SK-N-SH treated with all-trans-retinoic acid at 6 μM for 48 hours (cell line): ENCODE data around the gene ASCC1.

Experiments
- ARNTL ChIP-seq: fragments of 450-650 bp; formaldehyde crosslinking; IDR thresholded peaks from 2 replicates; pipeline ENCODE4 v1.5.0; 2020; ENCODE audit warnings: low read depth, mild to moderate bottlenecking, moderate library complexity, borderline replicate concordance
- CSDC2 ChIP-seq: fragments of 250-450 bp; sonication (Bioruptor Pico); IDR thresholded peaks from 2 replicates; pipeline ENCODE4 v1.5.0; 2020; ENCODE audit warnings: mild to moderate bottlenecking, moderate library complexity
- RARB ChIP-seq: fragments of 250-450 bp; sonication (Bioruptor Pico); IDR thresholded peaks from 2 replicates; pipeline ENCODE4 v1.8.0; 2021; ENCODE audit warnings: mild to moderate bottlenecking, moderate library complexity
- SNAI2 ChIP-seq: fragments of 250-450 bp; sonication (Bioruptor Pico); IDR thresholded peaks from 2 replicates; pipeline ENCODE4 v1.5.0; 2020; ENCODE audit warnings: mild to moderate bottlenecking, moderate library complexity
- TCF4 ChIP-seq: fragments of 250-450 bp; sonication (Bioruptor Pico); IDR thresholded peaks from 2 replicates; pipeline ENCODE4 v1.8.0; 2021; ENCODE audit warnings: mild to moderate bottlenecking, moderate library complexity, borderline replicate concordance
- ZFP3 ChIP-seq: fragments of 250-450 bp; sonication (Bioruptor Pico); IDR thresholded peaks from 2 replicates; pipeline ENCODE4 v1.5.0; 2020; ENCODE audit warnings: mild to moderate bottlenecking, moderate library complexity
- ZFP30 ChIP-seq: fragments of 450-650 bp; formaldehyde crosslinking; IDR thresholded peaks from 2 replicates; pipeline ENCODE4 v1.5.0; 2022; ENCODE audit warnings: mild to moderate bottlenecking, moderate library complexity
- ZNF8 ChIP-seq: fragments of 450-650 bp; formaldehyde crosslinking; IDR thresholded peaks from 2 replicates; pipeline ENCODE4 v1.5.0; 2020; ENCODE audit warnings: mild to moderate bottlenecking, moderate library complexity
- TF ChIP-seq, protein P1 (sequence below): fragments of 250-450 bp; sonication (Bioruptor Pico); IDR thresholded peaks from 2 replicates; pipeline ENCODE4 v1.8.0; 2020; ENCODE audit warnings: mild to moderate bottlenecking, moderate library complexity, borderline replicate concordance

DNA sequence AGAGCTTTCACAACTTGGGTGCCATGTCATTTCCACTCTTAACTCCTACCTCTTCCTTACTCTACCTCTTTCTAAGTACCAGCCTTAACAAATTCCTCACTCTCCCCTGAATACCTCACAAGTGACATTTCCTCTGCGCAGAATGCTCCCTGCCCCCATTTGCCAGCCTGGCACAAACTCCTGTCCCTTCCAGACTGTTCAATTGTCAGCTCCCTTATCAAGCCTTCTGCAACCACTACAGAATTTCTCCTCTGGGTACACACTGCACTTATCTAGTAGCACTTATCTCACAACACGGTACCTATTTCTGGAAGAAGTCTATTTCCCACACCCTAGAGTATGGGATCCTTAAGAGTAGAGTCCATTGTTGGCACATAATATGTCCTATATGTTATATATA, 39.4 kb downstream of the ASCC1 start:
- TF ChIP-seq CSDC2 (CRISPR knock-in tag) (no peak), ARNTL (CRISPR knock-in tag) (no peak), ZNF8 (CRISPR knock-in tag) (no peak), SNAI2 (no peak), ZFP3 (CRISPR knock-in tag) (no peak), ZFP30 (no peak), RARB (CRISPR knock-in tag) (no peak), TCF4 (CRISPR knock-in tag) (no peak)
- TF ChIP-seq, protein P1, sequence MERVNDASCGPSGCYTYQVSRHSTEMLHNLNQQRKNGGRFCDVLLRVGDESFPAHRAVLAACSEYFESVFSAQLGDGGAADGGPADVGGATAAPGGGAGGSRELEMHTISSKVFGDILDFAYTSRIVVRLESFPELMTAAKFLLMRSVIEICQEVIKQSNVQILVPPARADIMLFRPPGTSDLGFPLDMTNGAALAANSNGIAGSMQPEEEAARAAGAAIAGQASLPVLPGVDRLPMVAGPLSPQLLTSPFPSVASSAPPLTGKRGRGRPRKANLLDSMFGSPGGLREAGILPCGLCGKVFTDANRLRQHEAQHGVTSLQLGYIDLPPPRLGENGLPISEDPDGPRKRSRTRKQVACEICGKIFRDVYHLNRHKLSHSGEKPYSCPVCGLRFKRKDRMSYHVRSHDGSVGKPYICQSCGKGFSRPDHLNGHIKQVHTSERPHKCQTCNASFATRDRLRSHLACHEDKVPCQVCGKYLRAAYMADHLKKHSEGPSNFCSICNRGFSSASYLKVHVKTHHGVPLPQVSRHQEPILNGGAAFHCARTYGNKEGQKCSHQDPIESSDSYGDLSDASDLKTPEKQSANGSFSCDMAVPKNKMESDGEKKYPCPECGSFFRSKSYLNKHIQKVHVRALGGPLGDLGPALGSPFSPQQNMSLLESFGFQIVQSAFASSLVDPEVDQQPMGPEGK (CRISPR knock-in tag), result no peak
